VCaP (cell line): Measurements from ENCODE around the gene REEP5.

Experiments used
- H3K27ac ChIP-seq: fragments of 450-650 bp; 2 replicates; pipeline ENCODE4 v1.5.1; 2017
- TF ChIP-seq, protein P1 (sequence below): fragments of 450-650 bp; conservative IDR thresholded peaks from 2 replicates; pipeline ENCODE4 v1.5.1; 2017; ENCODE audit warnings: mild to moderate bottlenecking, moderate library complexity

Gene REEP5

DNA sequence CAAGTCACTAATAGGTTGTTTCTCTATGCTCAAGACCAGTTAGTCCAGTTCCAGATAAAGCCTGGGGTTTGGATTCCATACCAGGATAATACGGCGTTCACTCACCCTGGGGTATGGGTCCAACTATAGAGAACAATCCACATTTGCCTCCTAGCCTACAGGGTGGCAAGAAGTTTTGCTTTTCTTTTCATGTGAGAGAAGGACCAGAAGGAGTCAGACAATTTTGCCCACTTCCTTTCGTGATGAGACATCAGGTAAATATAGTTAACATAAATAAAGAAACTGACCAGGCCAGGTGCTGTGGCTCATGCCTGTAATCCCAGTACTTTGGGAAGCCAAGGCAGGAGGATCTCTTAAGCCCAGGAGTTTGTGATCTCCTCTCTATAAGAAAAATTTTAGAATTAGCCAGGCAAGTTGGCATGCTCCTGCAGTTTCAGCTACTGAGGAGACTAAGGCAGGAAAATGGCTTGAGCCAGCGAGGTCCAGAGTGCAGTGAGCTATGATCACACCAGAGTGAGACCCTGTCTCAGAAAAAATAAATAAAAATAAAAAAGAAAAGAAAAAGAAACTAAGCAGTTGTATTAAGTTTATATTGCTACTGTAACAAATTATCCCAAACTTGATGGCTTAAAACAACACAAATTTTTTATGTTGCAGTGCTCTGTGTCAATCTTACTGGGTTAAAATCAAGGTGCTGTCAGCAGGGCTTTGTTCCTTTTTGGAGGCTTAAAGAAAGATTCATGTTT is 7.5 kb upstream of the REEP5 start:
- no peak overlapping the region for H3K27ac ChIP-seq
- TF ChIP-seq, protein P1, sequence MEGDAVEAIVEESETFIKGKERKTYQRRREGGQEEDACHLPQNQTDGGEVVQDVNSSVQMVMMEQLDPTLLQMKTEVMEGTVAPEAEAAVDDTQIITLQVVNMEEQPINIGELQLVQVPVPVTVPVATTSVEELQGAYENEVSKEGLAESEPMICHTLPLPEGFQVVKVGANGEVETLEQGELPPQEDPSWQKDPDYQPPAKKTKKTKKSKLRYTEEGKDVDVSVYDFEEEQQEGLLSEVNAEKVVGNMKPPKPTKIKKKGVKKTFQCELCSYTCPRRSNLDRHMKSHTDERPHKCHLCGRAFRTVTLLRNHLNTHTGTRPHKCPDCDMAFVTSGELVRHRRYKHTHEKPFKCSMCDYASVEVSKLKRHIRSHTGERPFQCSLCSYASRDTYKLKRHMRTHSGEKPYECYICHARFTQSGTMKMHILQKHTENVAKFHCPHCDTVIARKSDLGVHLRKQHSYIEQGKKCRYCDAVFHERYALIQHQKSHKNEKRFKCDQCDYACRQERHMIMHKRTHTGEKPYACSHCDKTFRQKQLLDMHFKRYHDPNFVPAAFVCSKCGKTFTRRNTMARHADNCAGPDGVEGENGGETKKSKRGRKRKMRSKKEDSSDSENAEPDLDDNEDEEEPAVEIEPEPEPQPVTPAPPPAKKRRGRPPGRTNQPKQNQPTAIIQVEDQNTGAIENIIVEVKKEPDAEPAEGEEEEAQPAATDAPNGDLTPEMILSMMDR = no peak

DNA sequence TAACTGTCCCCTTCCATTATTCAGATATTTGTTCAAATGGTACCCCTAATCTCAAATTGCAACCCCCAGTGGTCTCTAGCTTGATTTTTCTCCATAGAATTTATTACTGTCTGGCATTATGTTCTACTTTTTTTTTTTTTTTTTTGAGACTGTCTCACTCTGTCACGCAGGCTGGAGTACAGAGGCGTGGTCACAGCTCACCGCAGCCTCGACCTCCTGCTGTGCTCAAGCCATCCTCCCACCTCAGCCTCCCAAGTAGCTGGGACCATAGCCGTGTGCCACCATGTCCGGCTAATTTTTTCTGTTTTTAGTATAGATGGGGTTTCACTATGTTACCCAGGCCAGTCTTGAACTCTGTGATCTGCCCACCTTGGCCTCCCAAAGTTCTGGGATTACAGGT is 2.0 kb upstream of the REEP5 start:
- H3K27ac ChIP-seq = no peak overlapping the region
- TF ChIP-seq, protein P1 = no peak

DNA sequence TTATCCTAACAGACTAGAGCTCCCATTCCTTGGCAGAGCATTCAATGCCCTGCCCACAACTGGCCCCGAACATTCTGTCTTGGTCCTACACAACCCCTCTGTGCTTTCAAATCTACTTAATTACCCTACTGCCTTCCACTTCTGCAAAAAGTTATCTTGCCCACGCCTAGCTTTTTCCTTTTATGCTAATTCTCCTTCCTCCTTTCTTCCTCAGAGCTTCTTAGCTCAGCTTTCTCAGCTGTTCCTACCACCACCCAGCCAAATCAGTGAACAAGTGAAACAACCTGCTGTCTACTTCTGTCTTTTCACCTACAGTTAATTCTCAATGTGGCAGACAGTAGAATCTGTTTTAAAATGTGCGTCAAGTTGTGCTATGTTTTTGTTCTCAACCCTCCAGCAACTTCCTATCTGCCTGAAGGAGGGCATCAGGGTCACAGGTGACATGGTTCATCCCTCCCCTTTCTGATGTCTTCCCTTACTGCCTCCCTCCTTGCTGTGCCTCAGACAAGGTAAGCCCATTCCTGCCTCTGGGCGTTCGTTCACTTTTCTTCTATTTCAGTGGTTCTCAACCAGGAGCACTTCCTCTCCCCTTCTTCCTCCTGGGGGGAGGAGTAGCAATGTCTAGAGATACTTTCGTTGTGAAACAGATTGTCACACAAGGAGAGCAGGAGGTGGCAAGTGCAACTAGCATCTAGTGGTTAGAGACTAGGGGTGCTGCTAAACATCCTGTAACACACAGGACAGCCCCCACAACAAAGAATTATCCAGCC is 1.3 kb upstream of the REEP5 start:
- TF ChIP-seq, protein P1 = no peak
- no peak overlapping the region for H3K27ac ChIP-seq

DNA sequence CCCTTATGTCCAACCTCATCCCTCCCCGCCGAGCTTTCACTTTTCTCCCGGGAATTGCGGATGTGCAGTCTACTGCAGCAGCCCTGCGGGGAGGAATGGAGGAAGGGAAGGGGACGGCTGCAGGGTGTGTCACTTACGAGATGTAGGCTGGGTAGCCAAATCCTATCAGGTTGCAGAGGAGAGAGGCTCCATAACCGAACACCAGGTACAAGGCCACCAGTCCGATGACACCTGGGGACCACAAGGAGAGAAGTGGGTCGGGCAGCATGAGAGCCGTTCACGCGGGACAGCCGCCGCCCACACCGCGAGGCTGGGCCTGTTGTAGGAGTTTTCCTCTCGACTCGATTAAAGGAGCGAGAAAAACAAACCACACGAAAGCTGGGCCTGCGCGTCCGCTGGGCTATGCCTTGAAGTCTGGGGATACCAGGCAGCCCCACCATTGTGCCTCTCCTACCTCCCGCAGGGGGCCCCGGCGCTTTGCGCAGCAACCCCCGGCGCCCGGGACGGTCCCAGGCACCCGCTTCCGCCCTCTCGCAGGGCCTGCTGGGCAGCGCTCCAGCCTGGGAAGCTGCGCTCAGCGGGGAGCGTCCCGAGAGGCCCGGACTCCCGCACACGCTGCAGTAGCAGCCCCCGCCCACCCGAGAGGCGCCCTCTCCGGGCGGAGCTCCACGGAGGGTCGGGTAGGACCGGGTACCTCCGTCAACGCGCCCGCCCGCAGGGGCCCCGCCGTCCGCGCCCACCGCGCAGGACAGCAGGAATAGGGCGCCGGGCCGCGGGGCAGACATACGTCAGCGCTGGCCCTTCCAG is 798 bp downstream of the REEP5 start:
- H3K27ac ChIP-seq = peak overlapping the region; percentile 96
- TF ChIP-seq, protein P1 = no peak

DNA sequence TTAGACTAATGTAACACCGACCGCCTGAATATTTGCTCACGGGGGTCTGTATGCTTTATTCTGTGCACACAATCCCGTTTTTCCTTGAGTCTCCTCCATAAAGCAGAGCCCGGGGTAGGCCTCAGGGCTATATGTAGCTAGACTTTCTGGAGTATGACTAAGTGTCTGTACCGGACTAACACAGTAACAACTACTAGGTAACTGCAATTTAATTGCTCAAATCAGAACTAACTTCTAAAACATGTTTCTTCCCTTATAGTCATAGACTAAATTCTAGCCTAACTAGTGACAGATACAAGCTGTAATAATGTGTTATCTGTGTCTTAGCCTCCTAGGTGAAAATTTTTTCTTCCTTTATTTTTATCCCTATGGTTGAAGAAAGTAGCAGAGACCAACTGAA is 2.1 kb downstream of the REEP5 start:
- TF ChIP-seq, protein P1 = no peak
- H3K27ac ChIP-seq = peak overlapping the region; percentile 96

DNA sequence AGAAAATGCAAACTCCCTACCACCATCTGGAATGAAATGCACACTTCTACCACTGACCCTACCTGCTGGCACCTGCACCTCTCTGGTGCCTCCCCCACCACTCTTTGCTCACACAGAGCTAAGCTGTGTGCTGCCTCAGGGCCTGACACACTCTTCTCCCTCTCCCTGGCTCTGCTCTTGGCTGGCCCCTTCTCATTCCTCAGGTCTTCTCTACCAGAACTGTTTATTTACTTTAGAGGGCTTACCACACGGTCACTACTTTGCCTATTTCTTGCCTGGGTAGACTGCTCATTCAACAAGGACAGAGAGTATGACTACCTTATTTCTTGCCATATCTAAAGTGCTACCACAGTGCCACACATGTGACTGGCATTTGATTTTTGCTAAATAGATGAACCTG is 3.3 kb downstream of the REEP5 start:
- TF ChIP-seq, protein P1 = no peak
- H3K27ac ChIP-seq = no peak overlapping the region

DNA sequence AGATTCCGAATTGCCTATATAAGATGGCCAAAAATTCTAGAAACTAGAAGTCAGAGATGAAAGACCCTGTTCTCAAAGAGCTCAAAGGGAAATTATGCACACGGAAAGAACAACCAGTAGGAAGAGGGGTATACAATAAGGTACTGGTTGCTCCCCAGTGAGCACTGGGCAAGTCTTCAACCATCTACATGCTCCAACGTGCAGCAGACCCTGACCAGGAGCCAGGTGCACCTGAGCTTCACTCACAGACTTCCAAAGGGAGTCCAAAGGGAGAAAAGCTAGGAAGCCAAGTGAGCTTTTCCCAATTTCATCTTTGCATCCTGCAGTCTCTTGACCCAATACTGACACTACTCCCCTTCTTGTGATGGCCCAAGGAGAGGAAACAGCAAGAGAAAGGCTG is 3.9 kb downstream of the REEP5 start:
- H3K27ac ChIP-seq = no peak overlapping the region
- TF ChIP-seq, protein P1 = no peak
